A549 (cell line): ENCODE measurements around the gene RAP1GDS1. TPM values are rescaled to one million over a fixed set of nuclear protein-coding genes. Genes with fewer than 3 reads are reported as not detected.

Experiments
- ATAC-seq, 2 experiments: fragments of 200-7000 bp in 1 of 2; fragments of >200 bp in 1 of 2; cut with Nextera tagmentation in 1 of 2; cut with Tn5 transposase in 1 of 2; 3 replicates each; pipeline versions ENCODE4 v1.8.0 to v1.9.1; 2018 to 2020; ENCODE audit warnings: mild to moderate bottlenecking in 1 of 2, moderate library complexity in 1 of 2
- CTCF ChIA-PET: fragments of 300-600 bp; sonication (Branson Sonifier 250); formaldehyde crosslinking; extraction: SDS; loops from one replicate; lab custom pipeline; 2021; ENCODE audit warnings: antibody characterized with exemption, inconsistent platforms; lab: Yijun Ruan, JAX
- POLR2A ChIA-PET: fragments of 350-600 bp; formaldehyde crosslinking; extraction: SDS; loops from one replicate; lab custom pipeline; 2021; ENCODE audit warnings: antibody characterized with exemption, inconsistent platforms; lab: Yijun Ruan, JAX
- DNase-seq, 2 experiments: peaks; one replicate each; pipeline versions ENCODE4 v3.0.0 to v3.0.0-alpha.2; 2011 to 2016; ENCODE audit warnings: low read depth in 1 of 2, low spot score in 1 of 2
- FAIRE-seq: peaks from 2 replicates; lab custom pipeline; 2011; peaks lifted over from hg19 to GRCh38; lab: Jason Lieb, UNC
- H3K27ac ChIP-seq, 2 experiments: fragments of >200 bp; sonication (Bioruptor Twin); formaldehyde crosslinking; 3 replicates each; pipeline ENCODE4 v1.5.1; 2016 to 2017
- H3K4me1 ChIP-seq: fragments of >200 bp; sonication (Bioruptor Twin); formaldehyde crosslinking; 3 replicates; pipeline ENCODE4 v1.6.1; 2016
- H3K4me2 ChIP-seq: fragments of >200 bp; sonication (Bioruptor Twin); formaldehyde crosslinking; 3 replicates; pipeline ENCODE4 v1.6.1; 2016
- H3K4me3 ChIP-seq: fragments of >200 bp; sonication (Bioruptor Twin); formaldehyde crosslinking; 3 replicates; pipeline ENCODE4 v1.5.1; 2016
- H3K9me3 ChIP-seq: fragments of >200 bp; sonication (Bioruptor Twin); formaldehyde crosslinking; 3 replicates; pipeline ENCODE4 v1.6.1; 2016
- ATOH8 ChIP-seq: fragments of 250-450 bp; sonication (Bioruptor Pico); IDR thresholded peaks from 2 replicates; pipeline ENCODE4 v1.5.0; 2020; ENCODE audit warnings: low read depth, mild to moderate bottlenecking, moderate library complexity
- CBX8 ChIP-seq: fragments of 200-600 bp; sonication (generic); IDR thresholded peaks from 2 replicates; pipeline ENCODE4 v1.6.1; 2016
- CEBPB ChIP-seq, 2 experiments: fragments of >200 bp in 1 of 2; sonication (Bioruptor Twin) in 1 of 2; formaldehyde crosslinking in 1 of 2; IDR thresholded peaks; 2 replicates each; pipeline ENCODE4 v1.6.1; 2012 to 2016
- CHD2 ChIP-seq: fragments of 150-350 bp; IDR thresholded peaks from 2 replicates; pipeline ENCODE4 v1.6.1; 2014; ENCODE audit warnings: low read length; ENCODE audit not compliant: partially characterized antibody
- FOSL2 ChIP-seq, 2 experiments: fragments of 450-650 bp in 1 of 2; fragments of >200 bp in 1 of 2; sonication (Bioruptor Twin) in 1 of 2; formaldehyde crosslinking; IDR thresholded peaks; 2 replicates each; pipeline versions ENCODE4 v1.5.0 to v1.6.1; 2016 to 2020; ENCODE audit warnings: mild to moderate bottlenecking in 1 of 2, moderate library complexity in 1 of 2
- GATA3 ChIP-seq: IDR thresholded peaks from 2 replicates; pipeline ENCODE4 v1.6.1; 2012; ENCODE audit warnings: borderline replicate concordance
- HES2 ChIP-seq: fragments of >200 bp; sonication (Bioruptor Twin); formaldehyde crosslinking; IDR thresholded peaks from 2 replicates; pipeline ENCODE4 v1.6.1; 2016
- HOXA7 ChIP-seq: fragments of 250-450 bp; sonication (Bioruptor Pico); IDR thresholded peaks from 2 replicates; pipeline ENCODE4 v1.5.0; 2020; ENCODE audit warnings: mild to moderate bottlenecking, moderate library complexity
- HOXB5 ChIP-seq: fragments of 250-450 bp; sonication (Bioruptor Pico); IDR thresholded peaks from 2 replicates; pipeline ENCODE4 v1.5.0; 2020; ENCODE audit warnings: mild to moderate bottlenecking, moderate library complexity
- JUN ChIP-seq, 2 experiments: fragments of >200 bp; sonication (Bioruptor Twin); formaldehyde crosslinking; IDR thresholded peaks; 2 replicates in 1 of 2; 3 replicates in 1 of 2; pipeline ENCODE4 v1.6.1; 2016 to 2017
- KDM1A ChIP-seq: fragments of 200-600 bp; sonication (generic); IDR thresholded peaks from 2 replicates; pipeline ENCODE4 v1.6.1; 2016; ENCODE audit warnings: low read depth, mild to moderate bottlenecking
- KDM5A ChIP-seq: fragments of 200-600 bp; sonication (generic); IDR thresholded peaks from 2 replicates; pipeline ENCODE4 v1.6.1; 2016; ENCODE audit warnings: antibody characterized with exemption, mild to moderate bottlenecking
- MAFK ChIP-seq: fragments of 450-650 bp; IDR thresholded peaks from 2 replicates; pipeline ENCODE4 v1.6.1; 2014; ENCODE audit not compliant: partially characterized antibody
- MAX ChIP-seq: IDR thresholded peaks from 2 replicates; pipeline ENCODE4 v1.6.1; 2012
- NPAS2 ChIP-seq: fragments of 250-450 bp; sonication (Bioruptor Pico); IDR thresholded peaks from 2 replicates; pipeline ENCODE4 v1.8.0; 2022; ENCODE audit warnings: mild to moderate bottlenecking, moderate library complexity, borderline replicate concordance
- POLR2AphosphoS2 ChIP-seq: conservative IDR thresholded peaks from 2 replicates; pipeline ENCODE4 v1.6.1; 2012; ENCODE audit warnings: low read length, improper control_type of control experiment, inconsistent platforms
- RARB ChIP-seq: fragments of 250-450 bp; sonication (Bioruptor Pico); IDR thresholded peaks from 2 replicates; pipeline ENCODE4 v1.8.0; 2021; ENCODE audit warnings: mild to moderate bottlenecking, moderate library complexity
- RCOR1 ChIP-seq: fragments of 150-350 bp; IDR thresholded peaks from 2 replicates; pipeline ENCODE4 v1.6.1; 2014; ENCODE audit warnings: antibody characterized with exemption, low read length, low read depth
- REST ChIP-seq: fragments of 200-600 bp; sonication (generic); IDR thresholded peaks from 2 replicates; pipeline ENCODE4 v1.6.1; 2016; ENCODE audit warnings: antibody characterized with exemption, mild to moderate bottlenecking, moderate library complexity
- TFCP2L1 ChIP-seq: fragments of 250-450 bp; sonication (Bioruptor Pico); IDR thresholded peaks from 2 replicates; pipeline ENCODE4 v1.5.0; 2021; ENCODE audit warnings: mild to moderate bottlenecking
- ZFP36 ChIP-seq: fragments of 450-650 bp; IDR thresholded peaks from 2 replicates; pipeline ENCODE4 v1.6.1; 2014; ENCODE audit warnings: borderline replicate concordance; ENCODE audit not compliant: partially characterized antibody
- ZNF302 ChIP-seq: fragments of 250-450 bp; sonication (Bioruptor Pico); IDR thresholded peaks from 2 replicates; pipeline ENCODE4 v1.9.0; 2021; ENCODE audit warnings: inconsistent platforms, mild to moderate bottlenecking, moderate library complexity
- WGBS: methylation state at CpG from one replicate; pipeline ENCODE4 v1.1.6; 2017; ENCODE audit errors: missing lambda C conversion rate; 5-methylcytosine and 5-hydroxymethylcytosine counted together
- polyA plus RNA-seq, 4 experiments: library from polyadenylated mRNA; depleted of rRNA in 3 of 4; stranded (reverse); fragments of >200 nt; fragmentation: RNase III in 1 of 4; extraction: RNeasy Plus Mini Kit Qiagen cat#74134 plus additional on column Dnase treatment in 1 of 4; gene quantifications; 2 replicates in 3 of 4; 3 replicates in 1 of 4; pipeline ENCODE4 v1.2.3, GENCODE V29; 2011 to 2017

Gene RAP1GDS1
- polyA plus RNA-seq, 2 of the 4 experiments (the other 2 are of a cell fraction) = 29.3 to 31.6 TPM

- no peaks in the 10 kb centered on the region for H3K4me1 ChIP-seq
- ATAC-seq = no peak
- ChIA-PET POLR2A (no interaction called here), CTCF (no interaction called here)
- H3K9me3 ChIP-seq = no peaks in the 10 kb centered on the region; the same call in 2 of the 3 replicates
- no peak overlapping the region for H3K4me3 ChIP-seq
- H3K27ac ChIP-seq = no peak overlapping the region
- no peak for DNase-seq
- H3K4me2 ChIP-seq = no peak overlapping the region
- 92% methylated on average over 2 of the region's 2 CpGs for WGBS
- no peak for FAIRE-seq
- TF ChIP-seq ZNF302 = no peak
- TF ChIP-seq ATOH8 (CRISPR knock-in tag) = no peak
- TF ChIP-seq HES2 = no peak
- no peak for TF ChIP-seq KDM5A
- no peak for TF ChIP-seq CBX8
- no peak for TF ChIP-seq REST
- no peak for TF ChIP-seq RARB (CRISPR knock-in tag)
- TF ChIP-seq MAFK = no peak
- TF ChIP-seq GATA3 = no peak
- no peak for TF ChIP-seq RCOR1
- TF ChIP-seq HOXA7 (CRISPR knock-in tag) = no peak
- no peak for TF ChIP-seq CEBPB (IDR thresholded peaks at IDR 0.05)
- TF ChIP-seq NPAS2 (CRISPR knock-in tag) = no peak
- no peak for TF ChIP-seq POLR2AphosphoS2
- no peak for TF ChIP-seq KDM1A
- no peak for TF ChIP-seq ZFP36
- no peak for TF ChIP-seq HOXB5 (CRISPR knock-in tag)
- no peak for TF ChIP-seq CHD2
- TF ChIP-seq JUN (IDR thresholded peaks at IDR 0.05) = no peak
- TF ChIP-seq FOSL2 (IDR thresholded peaks at IDR 0.05) = no peak
- no peak for TF ChIP-seq FOSL2 (CRISPR knock-in tag; IDR thresholded peaks at IDR 0.05)
Measured at GRCh38 chr4:98298022-98298421, 36.8 kb downstream of the RAP1GDS1 start.

- no peak for FAIRE-seq
Measured at GRCh38 chr4:98300706-98301105, 39.5 kb downstream of the RAP1GDS1 start.

More at GRCh38 chr4:98300706-98301105, 39.5 kb downstream of the RAP1GDS1 start:
- Histone ChIP-seq H3K9me3 (peaks cover 11% of the 10 kb centered on the region; the same call in 2 of the 3 replicates), H3K27ac (no peak overlapping the region)
- no peak for DNase-seq
- TF ChIP-seq MAX (no peak), HOXB5 (CRISPR knock-in tag) (no peak), CEBPB (IDR thresholded peaks at IDR 0.05) (no peak), TFCP2L1 (CRISPR knock-in tag) (no peak)
- TF ChIP-seq, all 56 proteins: peak for 0
- POLR2A ChIA-PET = no interaction called here
- Histone ChIP-seq H3K4me1 (no peaks in the 10 kb centered on the region), H3K4me2 (no peak overlapping the region), H3K4me3 (no peak overlapping the region)
- no peak for ATAC-seq
- CTCF ChIA-PET = interaction anchor here (0.7 kb wide), 1 partner anchor 30 kb away, joined by 3 read pairs; no protein-coding TSS in a partner anchor
